Transverse colon (tissue), 4 donors: ENCODE data around the gene LGALS3BP. TPM values are rescaled to one million over a fixed set of nuclear protein-coding genes. Genes with fewer than 3 reads are reported as not detected.
"Not testable (repeated sequence)": the region's sequence is repeated elsewhere in the genome, so short reads cannot be mapped to it uniquely, and the experiment has no call there.

Source experiments
- DNase-seq: peaks from one replicate; pipeline ENCODE4 v3.0.0-alpha.2; 2019
- H3K27ac ChIP-seq, 4 donors: fragments of 200-600 bp; sonication (generic); 2 replicates each; pipeline ENCODE4 v1.5.1; 2016 to 2018; ENCODE audit warnings: inconsistent platforms in 4 of 4
- H3K27me3 ChIP-seq: fragments of 200-600 bp; sonication (generic); 2 replicates; pipeline ENCODE4 v1.5.1; 2017; ENCODE audit warnings: inconsistent platforms
- H3K36me3 ChIP-seq, 4 donors: fragments of 200-600 bp; sonication (generic); 2 replicates each; pipeline ENCODE4 v1.5.1; 2017 to 2019; ENCODE audit warnings: inconsistent platforms in 4 of 4
- H3K4me1 ChIP-seq, 4 donors: fragments of 200-600 bp; sonication (generic); 2 replicates each; pipeline ENCODE4 v1.5.1; 2017 to 2020; ENCODE audit warnings: inconsistent platforms in 4 of 4
- H3K4me3 ChIP-seq, 4 donors: fragments of 200-600 bp; sonication (generic); 1 replicate in 1 of 4; 2 replicates in 3 of 4; pipeline versions ENCODE4 v1.5.1 to v1.6.1; 2017 to 2019; ENCODE audit warnings: inconsistent platforms in 4 of 4
- H3K9me3 ChIP-seq, 2 donors: fragments of 200-600 bp; sonication (generic); 2 replicates each; pipeline ENCODE4 v1.5.1; 2017 to 2019; ENCODE audit warnings: inconsistent platforms in 2 of 2
- EP300 ChIP-seq: sonication (generic); formaldehyde crosslinking; IDR thresholded peaks from one replicate; pipeline ENCODE4 v1.6.1; 2017; ENCODE audit warnings: antibody characterized with exemption, low read depth
- POLR2A ChIP-seq: fragments of 450-650 bp; IDR thresholded peaks from one replicate; pipeline ENCODE4 v1.6.1; 2016; ENCODE audit warnings: antibody characterized with exemption, mild to moderate bottlenecking, moderate library complexity
- POLR2AphosphoS5 ChIP-seq, 3 donors: sonication (generic); formaldehyde crosslinking; IDR thresholded peaks; one replicate each; pipeline ENCODE4 v1.6.1; 2016; ENCODE audit warnings: antibody characterized with exemption in 3 of 3
- WGBS, 2 donors: methylation state at CpG; one replicate each; pipeline ENCODE4 v1.1.5; 2018; ENCODE audit warnings: low coverage in 1 of 2; 5-methylcytosine and 5-hydroxymethylcytosine counted together
- in situ Hi-C, 4 donors: fragments of 200-750 bp; cut with MboI; loops; one replicate each; pipeline versions ENCODE4 v1.15.0 to v1.15.1; 2017; ENCODE audit warnings: low sequenced_read_pairs in 3 of 4, low pct_ligation_motif_present in 1 of 4, low pct_unique_long_range_greater_than_20kb in 1 of 4
- intact Hi-C: fragments of 100-400 bp; cut with DNase I; formaldehyde crosslinking; loops from one replicate; pipeline ENCODE4 v1.15.1; 2023; ENCODE audit warnings: low total_unique reads
- total RNA-seq, 4 donors: library from RNA; depleted of rRNA; stranded (reverse); fragments of >200 nt; gene quantifications; one replicate each; pipeline ENCODE4 v1.1.0, GENCODE V29; 2016
- TF ChIP-seq, protein P1 (sequence below), 5 experiments: fragments of 200-600 bp in 3 of 5; fragments of 450-650 bp in 2 of 5; sonication (generic) in 3 of 5; IDR thresholded peaks; 1 replicate in 2 of 5; 2 replicates in 3 of 5; pipeline ENCODE4 v1.5.1; 2016 to 2017; ENCODE audit warnings: antibody characterized with exemption in 5 of 5, inconsistent platforms in 3 of 5, mild to moderate bottlenecking in 2 of 5, moderate library complexity in 1 of 5

The LGALS3BP gene
- total RNA-seq, 4 donors from 2014 or later, result 796 to 1,440 (median 1,077) TPM

DNA sequence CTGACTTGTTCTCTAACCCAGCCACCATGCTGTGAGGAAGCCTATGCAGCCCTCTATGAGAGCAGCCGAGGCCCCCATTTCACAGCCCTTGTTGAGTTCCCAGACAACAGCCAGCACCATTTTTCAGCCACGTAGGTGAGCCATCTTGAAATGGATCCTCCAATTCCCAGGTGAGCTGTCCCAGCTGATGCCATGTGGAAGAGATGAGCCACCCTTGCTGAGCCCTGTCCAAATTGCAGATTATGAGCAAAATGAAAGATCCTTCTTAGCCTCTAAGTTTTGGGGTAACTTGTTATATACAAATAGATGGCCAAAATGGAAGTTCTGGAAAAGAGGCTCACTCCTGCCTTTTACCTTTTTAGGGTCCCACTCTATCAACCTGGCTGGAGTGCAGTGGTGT is 28.9 kb downstream of the LGALS3BP start:
- no peak for DNase-seq
- WGBS, 2 donors, result 91% methylated on average over 2 of the region's 2 CpGs; no CpG with 5 or more reads in 1 of the 2 donors
- Histone ChIP-seq H3K4me3 (no peak overlapping the region), H3K27ac (no peak overlapping the region), H3K27me3 (no peaks in the 10 kb centered on the region), H3K9me3 (peaks cover 0 to 8% of the 10 kb centered on the region in 2 donors), H3K4me1 (peaks cover 3 to 23% (median 8%) of the 10 kb centered on the region in 4 donors), H3K36me3 (no peaks in the 10 kb centered on the region)
- intact Hi-C loops, result no loop called here
- TF ChIP-seq, protein P1, sequence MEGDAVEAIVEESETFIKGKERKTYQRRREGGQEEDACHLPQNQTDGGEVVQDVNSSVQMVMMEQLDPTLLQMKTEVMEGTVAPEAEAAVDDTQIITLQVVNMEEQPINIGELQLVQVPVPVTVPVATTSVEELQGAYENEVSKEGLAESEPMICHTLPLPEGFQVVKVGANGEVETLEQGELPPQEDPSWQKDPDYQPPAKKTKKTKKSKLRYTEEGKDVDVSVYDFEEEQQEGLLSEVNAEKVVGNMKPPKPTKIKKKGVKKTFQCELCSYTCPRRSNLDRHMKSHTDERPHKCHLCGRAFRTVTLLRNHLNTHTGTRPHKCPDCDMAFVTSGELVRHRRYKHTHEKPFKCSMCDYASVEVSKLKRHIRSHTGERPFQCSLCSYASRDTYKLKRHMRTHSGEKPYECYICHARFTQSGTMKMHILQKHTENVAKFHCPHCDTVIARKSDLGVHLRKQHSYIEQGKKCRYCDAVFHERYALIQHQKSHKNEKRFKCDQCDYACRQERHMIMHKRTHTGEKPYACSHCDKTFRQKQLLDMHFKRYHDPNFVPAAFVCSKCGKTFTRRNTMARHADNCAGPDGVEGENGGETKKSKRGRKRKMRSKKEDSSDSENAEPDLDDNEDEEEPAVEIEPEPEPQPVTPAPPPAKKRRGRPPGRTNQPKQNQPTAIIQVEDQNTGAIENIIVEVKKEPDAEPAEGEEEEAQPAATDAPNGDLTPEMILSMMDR (IDR thresholded peaks at IDR 0.05), result no peak
- TF ChIP-seq EP300 (no peak), POLR2AphosphoS5 (IDR thresholded peaks at IDR 0.05) (no peak), POLR2A (no peak)
- in situ Hi-C loops, result no loop called here

- Histone ChIP-seq H3K9me3 (peaks cover 0 to 8% of the 10 kb centered on the region in 2 donors), H3K4me3 (no peak overlapping the region), H3K36me3 (no peaks in the 10 kb centered on the region), H3K4me1 (peaks cover 3 to 18% (median 8%) of the 10 kb centered on the region in 4 donors), H3K27ac (no peak overlapping the region), H3K27me3 (no peaks in the 10 kb centered on the region)
- 60% methylated on average over 17 of the region's 18 CpGs; no CpG with 5 or more reads in 1 of the 2 donors for WGBS, 2 donors
- in situ Hi-C loops, result no loop called here
- TF ChIP-seq EP300 (no peak), POLR2A (no peak), POLR2AphosphoS5 (IDR thresholded peaks at IDR 0.05) (no peak)
- TF ChIP-seq, protein P1 (IDR thresholded peaks at IDR 0.05), result no peak
- DNase-seq, result no peak
- intact Hi-C loops, result no loop called here
These were observed 32.2 kb downstream of the LGALS3BP start for GRCh38 chr17:78947235-78948149.

GRCh38 chr17:78946631-78947030 is 33.1 kb downstream of the LGALS3BP start:
- in situ Hi-C loops, result no loop called here
- Histone ChIP-seq H3K4me1 (peaks cover 0 to 9% (median 4%) of the 10 kb centered on the region in 4 donors), H3K27me3 (no peaks in the 10 kb centered on the region), H3K27ac (no peak overlapping the region), H3K9me3 (peaks cover 0 to 8% of the 10 kb centered on the region in 2 donors), H3K36me3 (no peaks in the 10 kb centered on the region), H3K4me3 (no peak overlapping the region)
- no peak for DNase-seq
- intact Hi-C loops, result no loop called here
- 88 to 93% methylated on average over 3 to 8 of the region's 8 CpGs for WGBS, 2 donors
- TF ChIP-seq EP300 (no peak), POLR2AphosphoS5 (IDR thresholded peaks at IDR 0.05) (no peak)
- TF ChIP-seq, protein P1 (IDR thresholded peaks at IDR 0.05), result no peak

GRCh38 chr17:78946131-78946530 is 33.6 kb downstream of the LGALS3BP start:
- no peak for TF ChIP-seq POLR2AphosphoS5 (IDR thresholded peaks at IDR 0.05)
- TF ChIP-seq POLR2A, result no peak
- no peak for TF ChIP-seq EP300
- TF ChIP-seq, protein P1 (IDR thresholded peaks at IDR 0.05), result no peak
- 83% methylated on average over 7 of the region's 7 CpGs; no CpG with 5 or more reads in 1 of the 2 donors for WGBS, 2 donors

DNA sequence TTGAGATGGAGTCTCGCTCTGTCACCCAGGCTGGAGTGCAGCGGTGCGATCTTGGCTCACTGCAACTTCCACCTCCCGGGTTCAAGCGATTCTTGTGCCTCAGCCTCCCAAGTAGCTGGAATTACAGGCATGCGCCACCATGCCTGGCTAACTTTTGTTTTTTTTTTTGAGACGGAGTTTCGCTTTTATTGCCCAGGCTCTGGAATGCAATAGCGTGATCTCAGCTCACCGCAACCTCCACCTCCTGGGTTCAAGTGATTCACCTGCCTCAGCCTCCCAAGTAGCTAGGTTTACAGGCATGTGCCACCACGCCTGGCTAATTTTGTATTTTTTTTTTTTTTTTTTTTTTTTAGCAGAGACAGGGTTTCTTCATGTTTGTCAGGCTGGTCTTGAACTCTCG is 34.3 kb downstream of the LGALS3BP start:
- H3K4me3 ChIP-seq, DNase-seq, H3K27ac ChIP-seq, in situ Hi-C loops, H3K27me3 ChIP-seq, H3K9me3 ChIP-seq, H3K36me3 ChIP-seq, intact Hi-C loops, H3K4me1 ChIP-seq: not testable (repeated sequence)
- 83 to 87% methylated on average over 12 of the region's 12 CpGs for WGBS, 2 donors

More at GRCh38 chr17:78946131-78946530, 33.6 kb downstream of the LGALS3BP start:
- in situ Hi-C loops, result no loop called here
- peaks cover 0 to 9% (median 4%) of the 10 kb centered on the region in 4 donors for H3K4me1 ChIP-seq
- H3K27me3 ChIP-seq, result no peaks in the 10 kb centered on the region
- no peak overlapping the region for H3K4me3 ChIP-seq
- intact Hi-C loops, result no loop called here
- H3K9me3 ChIP-seq, result peaks cover 0 to 8% of the 10 kb centered on the region in 2 donors
- DNase-seq, result no peak
- no peak overlapping the region for H3K27ac ChIP-seq
- no peaks in the 10 kb centered on the region for H3K36me3 ChIP-seq
